ENCODE results near the gene DSG1.
"Not testable (repeated sequence)": the region's sequence is repeated elsewhere in the genome, so short reads cannot be mapped to it uniquely, and the experiment has no call there.

The DSG1 gene

DNA sequence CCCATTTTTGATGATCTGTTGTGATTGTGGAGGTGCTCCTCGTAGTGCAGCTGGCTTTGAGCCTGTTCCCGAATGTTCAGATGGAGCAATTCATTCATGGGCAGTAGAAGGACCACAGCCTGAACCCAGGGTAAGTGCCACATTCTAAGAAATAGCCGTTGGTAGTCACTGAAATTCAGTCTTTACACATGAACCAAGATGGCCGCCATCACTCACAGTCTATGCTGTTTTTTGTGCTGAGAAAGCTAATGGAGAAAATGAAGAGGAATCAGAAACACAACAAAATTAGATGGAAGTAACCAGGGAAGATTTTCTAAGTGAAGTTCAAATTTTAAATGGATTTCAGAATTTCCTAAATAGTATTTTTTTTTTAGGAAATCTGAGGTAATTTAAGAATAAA lies 25.5 kb downstream of the DSG1 start:
- no peak overlapping the region for H3K4me2 ChIP-seq (ENCODE audit: low read depth, low read length)
- no peaks in the 10 kb centered on the region for H3K4me1 ChIP-seq (ENCODE audit: low read length)

DNA sequence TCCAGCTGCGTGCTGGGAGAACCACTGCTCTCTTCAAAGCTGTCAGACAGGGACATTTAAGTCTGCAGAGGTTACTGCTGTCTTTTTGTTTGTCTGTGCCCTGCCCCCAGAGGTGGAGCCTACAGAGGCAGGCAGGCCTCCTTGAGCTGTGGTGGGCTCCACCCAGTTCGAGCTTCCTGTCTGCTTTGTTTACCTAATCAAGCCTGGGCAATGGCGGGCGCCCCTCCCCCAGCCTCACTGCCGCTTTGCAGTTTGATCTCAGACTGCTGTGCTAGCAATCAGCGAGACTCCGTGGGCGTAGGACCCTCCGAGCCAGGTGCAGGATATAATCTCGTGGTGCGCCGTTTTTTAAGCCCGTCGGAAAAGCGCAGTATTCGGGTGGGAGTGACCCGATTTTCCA lies 35.4 kb downstream of the DSG1 start:
- H3K27me3 ChIP-seq (replicated peaks; ENCODE audit: insufficient read depth, low read length); H3K27ac ChIP-seq (ENCODE audit: low read length); H3K79me2 ChIP-seq (ENCODE audit: low read length); H3K9ac ChIP-seq (ENCODE audit: low read length); H3K4me1 ChIP-seq (ENCODE audit: low read length); H3K9me2 ChIP-seq (replicated peaks; ENCODE audit: insufficient read depth, low read length); H2AFZ ChIP-seq (ENCODE audit: low read length); DNase-seq; H3F3A ChIP-seq (ENCODE audit: insufficient read depth, low read length); H3K36me3 ChIP-seq (replicated peaks; ENCODE audit: insufficient read depth, low read length); H3K4me3 ChIP-seq (ENCODE audit: low read length); H3K4me2 ChIP-seq (ENCODE audit: low read depth, low read length); H3K9me3 ChIP-seq (replicated peaks; ENCODE audit: insufficient read depth, low read length); H4K20me1 ChIP-seq (ENCODE audit: insufficient read depth, low read length): not testable (repeated sequence)

More for the DNA sequence above, 25.5 kb downstream of the DSG1 start:
- no peak overlapping the region for H3K27ac ChIP-seq (ENCODE audit: low read length)
- H2AFZ ChIP-seq (ENCODE audit: low read length), result no peak overlapping the region
- no peaks in the 10 kb centered on the region for H3K79me2 ChIP-seq (ENCODE audit: low read length)
- no peaks in the 10 kb centered on the region for H3K9me3 ChIP-seq (replicated peaks; ENCODE audit: insufficient read depth, low read length)
- H3K9ac ChIP-seq (ENCODE audit: low read length), result no peak overlapping the region
- H4K20me1 ChIP-seq (ENCODE audit: insufficient read depth, low read length), result no peaks in the 10 kb centered on the region
- no peak for DNase-seq
- no peaks in the 10 kb centered on the region for H3K9me2 ChIP-seq (replicated peaks; ENCODE audit: insufficient read depth, low read length)
- no peaks in the 10 kb centered on the region for H3F3A ChIP-seq (ENCODE audit: insufficient read depth, low read length)
- no peaks in the 10 kb centered on the region for H3K36me3 ChIP-seq (replicated peaks; ENCODE audit: insufficient read depth, low read length)
- TF ChIP-seq EZH2phosphoT487 (IDR thresholded peaks at IDR 0.05; ENCODE audit: low read length) (no peak), EZH2 (optimal IDR thresholded peaks at IDR 0.05; ENCODE audit: low read depth, low read length) (no peak)
- TF ChIP-seq, protein P1, sequence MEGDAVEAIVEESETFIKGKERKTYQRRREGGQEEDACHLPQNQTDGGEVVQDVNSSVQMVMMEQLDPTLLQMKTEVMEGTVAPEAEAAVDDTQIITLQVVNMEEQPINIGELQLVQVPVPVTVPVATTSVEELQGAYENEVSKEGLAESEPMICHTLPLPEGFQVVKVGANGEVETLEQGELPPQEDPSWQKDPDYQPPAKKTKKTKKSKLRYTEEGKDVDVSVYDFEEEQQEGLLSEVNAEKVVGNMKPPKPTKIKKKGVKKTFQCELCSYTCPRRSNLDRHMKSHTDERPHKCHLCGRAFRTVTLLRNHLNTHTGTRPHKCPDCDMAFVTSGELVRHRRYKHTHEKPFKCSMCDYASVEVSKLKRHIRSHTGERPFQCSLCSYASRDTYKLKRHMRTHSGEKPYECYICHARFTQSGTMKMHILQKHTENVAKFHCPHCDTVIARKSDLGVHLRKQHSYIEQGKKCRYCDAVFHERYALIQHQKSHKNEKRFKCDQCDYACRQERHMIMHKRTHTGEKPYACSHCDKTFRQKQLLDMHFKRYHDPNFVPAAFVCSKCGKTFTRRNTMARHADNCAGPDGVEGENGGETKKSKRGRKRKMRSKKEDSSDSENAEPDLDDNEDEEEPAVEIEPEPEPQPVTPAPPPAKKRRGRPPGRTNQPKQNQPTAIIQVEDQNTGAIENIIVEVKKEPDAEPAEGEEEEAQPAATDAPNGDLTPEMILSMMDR (IDR thresholded peaks at IDR 0.05; ENCODE audit: low read length), result no peak
- H3K4me3 ChIP-seq (ENCODE audit: low read length), result no peak overlapping the region
- no peaks in the 10 kb centered on the region for H3K27me3 ChIP-seq (replicated peaks; ENCODE audit: insufficient read depth, low read length)

DNA sequence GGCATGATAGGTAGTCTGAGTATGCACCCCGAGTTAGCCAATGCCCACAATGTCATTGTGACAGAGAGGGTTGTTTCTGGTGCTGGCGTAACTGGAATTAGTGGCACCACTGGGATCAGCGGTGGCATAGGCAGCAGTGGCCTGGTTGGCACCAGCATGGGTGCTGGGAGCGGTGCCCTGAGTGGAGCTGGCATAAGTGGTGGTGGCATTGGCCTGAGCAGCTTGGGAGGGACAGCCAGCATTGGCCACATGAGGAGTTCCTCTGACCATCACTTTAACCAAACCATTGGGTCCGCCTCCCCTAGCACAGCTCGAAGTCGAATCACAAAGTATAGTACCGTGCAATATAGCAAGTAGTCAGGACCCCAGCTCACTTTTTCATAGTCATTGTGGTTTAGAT lies 37.0 kb downstream of the DSG1 start:
- H3K4me3 ChIP-seq (ENCODE audit: low read length), result no peak overlapping the region
- H3K79me2 ChIP-seq (ENCODE audit: low read length), result no peaks in the 10 kb centered on the region
- H3K9ac ChIP-seq (ENCODE audit: low read length), result no peak overlapping the region
- H4K20me1 ChIP-seq (ENCODE audit: insufficient read depth, low read length), result no peaks in the 10 kb centered on the region
- H3K27me3 ChIP-seq (replicated peaks; ENCODE audit: insufficient read depth, low read length), result no peaks in the 10 kb centered on the region
- H3K36me3 ChIP-seq (replicated peaks; ENCODE audit: insufficient read depth, low read length), result no peaks in the 10 kb centered on the region
- TF ChIP-seq EZH2phosphoT487 (IDR thresholded peaks at IDR 0.05; ENCODE audit: low read length), result no peak
- H3K9me3 ChIP-seq (replicated peaks; ENCODE audit: insufficient read depth, low read length), result no peaks in the 10 kb centered on the region
- no peak overlapping the region for H2AFZ ChIP-seq (ENCODE audit: low read length)
- no peaks in the 10 kb centered on the region for H3K4me1 ChIP-seq (ENCODE audit: low read length)
- H3K27ac ChIP-seq (ENCODE audit: low read length), result no peak overlapping the region
- DNase-seq, result no peak
- H3K9me2 ChIP-seq (replicated peaks; ENCODE audit: insufficient read depth, low read length), result no peaks in the 10 kb centered on the region
- H3K4me2 ChIP-seq (ENCODE audit: low read depth, low read length), result no peak overlapping the region
- H3F3A ChIP-seq (ENCODE audit: insufficient read depth, low read length), result no peaks in the 10 kb centered on the region

DNA sequence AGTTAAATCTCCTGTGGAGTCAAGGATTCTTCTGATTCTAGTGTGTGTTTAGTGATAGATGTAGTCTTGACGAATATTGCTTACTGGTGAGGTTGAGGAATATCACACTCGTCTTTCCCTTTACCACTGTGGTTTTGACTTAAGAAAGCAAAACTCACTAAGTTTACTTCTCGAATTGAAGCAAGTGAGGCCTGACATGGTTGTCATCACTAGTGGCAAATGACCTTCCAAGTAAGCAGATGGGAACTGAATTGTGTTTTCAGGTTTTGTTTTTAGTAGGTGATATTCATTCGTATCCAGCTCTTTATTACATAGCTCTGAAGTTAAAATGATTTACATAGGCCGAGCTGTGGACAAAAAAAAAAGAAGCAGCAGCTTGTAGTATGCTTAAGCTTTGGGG lies 38.1 kb downstream of the DSG1 start:
- Histone ChIP-seq H3K9ac (ENCODE audit: low read length) (no peak overlapping the region), H3K79me2 (ENCODE audit: low read length) (no peaks in the 10 kb centered on the region), H3K27ac (ENCODE audit: low read length) (no peak overlapping the region), H3K4me2 (ENCODE audit: low read depth, low read length) (no peak overlapping the region), H3K9me2 (replicated peaks; ENCODE audit: insufficient read depth, low read length) (no peaks in the 10 kb centered on the region), H3K36me3 (replicated peaks; ENCODE audit: insufficient read depth, low read length) (no peaks in the 10 kb centered on the region), H4K20me1 (ENCODE audit: insufficient read depth, low read length) (no peaks in the 10 kb centered on the region), H3K9me3 (replicated peaks; ENCODE audit: insufficient read depth, low read length) (no peaks in the 10 kb centered on the region), H3K4me1 (ENCODE audit: low read length) (no peaks in the 10 kb centered on the region), H3K27me3 (replicated peaks; ENCODE audit: insufficient read depth, low read length) (no peaks in the 10 kb centered on the region), H3K4me3 (ENCODE audit: low read length) (no peak overlapping the region), H3F3A (ENCODE audit: insufficient read depth, low read length) (no peaks in the 10 kb centered on the region), H2AFZ (ENCODE audit: low read length) (no peak overlapping the region)
- TF ChIP-seq, protein P1 (IDR thresholded peaks at IDR 0.05; ENCODE audit: low read length), result no peak
- TF ChIP-seq EZH2phosphoT487 (IDR thresholded peaks at IDR 0.05; ENCODE audit: low read length), result no peak
- DNase-seq, result no peak
